Measurements from ENCODE around the gene MEIOSIN. TPM values are rescaled to one million over a fixed set of nuclear protein-coding genes. Genes with fewer than 3 reads are reported as not detected.
A peak's percentile ranks its signal among the peaks of the same experiment; 100 is the strongest.

Gene MEIOSIN
- total and polyA plus RNA-seq, 2 of the 13 experiments (the other 11 are each of a cell fraction or from before 2014, with no cell fraction given), result not detected

DNA sequence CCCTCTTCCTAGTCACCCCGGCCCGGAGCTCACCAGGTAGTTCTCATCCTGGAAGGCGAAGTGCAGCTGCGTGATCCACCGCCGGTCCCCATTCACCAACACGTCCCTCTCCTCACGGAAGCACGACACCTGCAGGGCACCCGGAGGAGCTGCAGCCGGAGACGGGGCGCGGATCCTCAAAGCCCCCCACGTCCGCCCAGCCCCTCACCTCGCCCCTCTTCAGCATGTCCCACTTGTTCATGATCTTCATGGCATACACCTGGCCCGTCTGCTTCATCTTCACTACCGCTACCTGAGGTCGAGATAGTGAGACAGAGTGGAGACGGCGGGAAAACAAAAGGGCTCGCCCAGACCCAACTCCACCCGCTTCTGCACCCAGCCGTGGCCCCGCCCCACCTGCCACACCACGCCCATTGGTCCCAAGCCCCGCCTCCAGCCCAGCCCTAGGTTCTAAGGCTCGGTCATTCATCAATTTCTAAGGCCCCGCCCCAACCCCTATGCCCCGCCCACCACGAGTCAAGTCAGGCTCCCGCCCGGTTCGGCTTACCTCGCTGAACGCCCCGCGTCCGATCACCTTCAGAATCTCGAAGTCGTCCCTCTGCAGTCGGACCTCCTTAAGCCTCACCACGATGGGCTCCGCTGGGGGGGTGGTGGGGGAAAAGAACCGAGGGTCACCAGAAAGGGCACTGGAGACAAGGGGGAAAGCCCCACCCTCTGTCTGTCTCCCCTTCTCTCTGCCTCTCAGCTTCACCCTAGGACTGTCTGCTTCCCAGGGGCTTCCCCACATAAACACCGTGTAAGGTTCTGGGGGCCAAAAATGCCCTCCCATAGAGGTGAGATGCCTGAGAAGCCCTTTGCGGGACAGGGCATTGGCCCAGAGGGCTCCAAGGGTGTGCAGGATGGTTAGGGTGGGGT, 46.2 kb downstream of the MEIOSIN start (continued):
- TF ChIP-seq ZHX2 (IDR thresholded peaks at IDR 0.05; ENCODE audit: low read depth) (no peak), ZHX2 (CRISPR knock-in tag; IDR thresholded peaks at IDR 0.05; ENCODE audit: borderline replicate concordance) (no peak), ZFP37 (CRISPR knock-in tag; IDR thresholded peaks at IDR 0.05; ENCODE audit: borderline replicate concordance) (no peak), ETS1 (CRISPR knock-in tag; IDR thresholded peaks at IDR 0.05) (no peak), TOE1 (CRISPR knock-in tag; IDR thresholded peaks at IDR 0.05) (no peak), GZF1 (CRISPR knock-in tag; IDR thresholded peaks at IDR 0.05) (no peak), MIXL1 (CRISPR knock-in tag; IDR thresholded peaks at IDR 0.05) (no peak), ZBTB21 (CRISPR knock-in tag; IDR thresholded peaks at IDR 0.05) (no peak), ZNF30 (CRISPR knock-in tag; IDR thresholded peaks at IDR 0.05) (no peak), FOXO1 (CRISPR knock-in tag; IDR thresholded peaks at IDR 0.05) (no peak), ZNF672 (CRISPR knock-in tag; IDR thresholded peaks at IDR 0.05) (no peak), ZSCAN25 (CRISPR knock-in tag; IDR thresholded peaks at IDR 0.05) (no peak), SOX5 (CRISPR knock-in tag; IDR thresholded peaks at IDR 0.05; ENCODE audit: borderline replicate concordance) (no peak), RXRA (CRISPR knock-in tag; IDR thresholded peaks at IDR 0.05) (0 out of 2 replicates have a peak, but pooled peaks have one; percentile 18)
- TF ChIP-seq, protein P1, sequence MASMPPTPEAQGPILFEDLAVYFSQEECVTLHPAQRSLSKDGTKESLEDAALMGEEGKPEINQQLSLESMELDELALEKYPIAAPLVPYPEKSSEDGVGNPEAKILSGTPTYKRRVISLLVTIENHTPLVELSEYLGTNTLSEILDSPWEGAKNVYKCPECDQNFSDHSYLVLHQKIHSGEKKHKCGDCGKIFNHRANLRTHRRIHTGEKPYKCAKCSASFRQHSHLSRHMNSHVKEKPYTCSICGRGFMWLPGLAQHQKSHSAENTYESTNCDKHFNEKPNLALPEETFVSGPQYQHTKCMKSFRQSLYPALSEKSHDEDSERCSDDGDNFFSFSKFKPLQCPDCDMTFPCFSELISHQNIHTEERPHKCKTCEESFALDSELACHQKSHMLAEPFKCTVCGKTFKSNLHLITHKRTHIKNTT (CRISPR knock-in tag; IDR thresholded peaks at IDR 0.05), result no peak
- TF ChIP-seq, protein P2, sequence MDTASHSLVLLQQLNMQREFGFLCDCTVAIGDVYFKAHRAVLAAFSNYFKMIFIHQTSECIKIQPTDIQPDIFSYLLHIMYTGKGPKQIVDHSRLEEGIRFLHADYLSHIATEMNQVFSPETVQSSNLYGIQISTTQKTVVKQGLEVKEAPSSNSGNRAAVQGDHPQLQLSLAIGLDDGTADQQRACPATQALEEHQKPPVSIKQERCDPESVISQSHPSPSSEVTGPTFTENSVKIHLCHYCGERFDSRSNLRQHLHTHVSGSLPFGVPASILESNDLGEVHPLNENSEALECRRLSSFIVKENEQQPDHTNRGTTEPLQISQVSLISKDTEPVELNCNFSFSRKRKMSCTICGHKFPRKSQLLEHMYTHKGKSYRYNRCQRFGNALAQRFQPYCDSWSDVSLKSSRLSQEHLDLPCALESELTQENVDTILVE (CRISPR knock-in tag; IDR thresholded peaks at IDR 0.05), result no peak
- TF ChIP-seq, protein P3, sequence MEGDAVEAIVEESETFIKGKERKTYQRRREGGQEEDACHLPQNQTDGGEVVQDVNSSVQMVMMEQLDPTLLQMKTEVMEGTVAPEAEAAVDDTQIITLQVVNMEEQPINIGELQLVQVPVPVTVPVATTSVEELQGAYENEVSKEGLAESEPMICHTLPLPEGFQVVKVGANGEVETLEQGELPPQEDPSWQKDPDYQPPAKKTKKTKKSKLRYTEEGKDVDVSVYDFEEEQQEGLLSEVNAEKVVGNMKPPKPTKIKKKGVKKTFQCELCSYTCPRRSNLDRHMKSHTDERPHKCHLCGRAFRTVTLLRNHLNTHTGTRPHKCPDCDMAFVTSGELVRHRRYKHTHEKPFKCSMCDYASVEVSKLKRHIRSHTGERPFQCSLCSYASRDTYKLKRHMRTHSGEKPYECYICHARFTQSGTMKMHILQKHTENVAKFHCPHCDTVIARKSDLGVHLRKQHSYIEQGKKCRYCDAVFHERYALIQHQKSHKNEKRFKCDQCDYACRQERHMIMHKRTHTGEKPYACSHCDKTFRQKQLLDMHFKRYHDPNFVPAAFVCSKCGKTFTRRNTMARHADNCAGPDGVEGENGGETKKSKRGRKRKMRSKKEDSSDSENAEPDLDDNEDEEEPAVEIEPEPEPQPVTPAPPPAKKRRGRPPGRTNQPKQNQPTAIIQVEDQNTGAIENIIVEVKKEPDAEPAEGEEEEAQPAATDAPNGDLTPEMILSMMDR (CRISPR knock-in tag; IDR thresholded peaks at IDR 0.05), result peak; percentile 83
- TF ChIP-seq, protein P4, sequence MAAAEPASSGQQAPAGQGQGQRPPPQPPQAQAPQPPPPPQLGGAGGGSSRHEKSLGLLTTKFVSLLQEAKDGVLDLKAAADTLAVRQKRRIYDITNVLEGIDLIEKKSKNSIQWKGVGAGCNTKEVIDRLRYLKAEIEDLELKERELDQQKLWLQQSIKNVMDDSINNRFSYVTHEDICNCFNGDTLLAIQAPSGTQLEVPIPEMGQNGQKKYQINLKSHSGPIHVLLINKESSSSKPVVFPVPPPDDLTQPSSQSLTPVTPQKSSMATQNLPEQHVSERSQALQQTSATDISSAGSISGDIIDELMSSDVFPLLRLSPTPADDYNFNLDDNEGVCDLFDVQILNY (CRISPR knock-in tag; conservative IDR thresholded peaks at IDR 0.05), result no peak

Measured in HepG2 (cell line).